ENCODE measurements around the gene COL9A3.

COL9A3 gene

DNA sequence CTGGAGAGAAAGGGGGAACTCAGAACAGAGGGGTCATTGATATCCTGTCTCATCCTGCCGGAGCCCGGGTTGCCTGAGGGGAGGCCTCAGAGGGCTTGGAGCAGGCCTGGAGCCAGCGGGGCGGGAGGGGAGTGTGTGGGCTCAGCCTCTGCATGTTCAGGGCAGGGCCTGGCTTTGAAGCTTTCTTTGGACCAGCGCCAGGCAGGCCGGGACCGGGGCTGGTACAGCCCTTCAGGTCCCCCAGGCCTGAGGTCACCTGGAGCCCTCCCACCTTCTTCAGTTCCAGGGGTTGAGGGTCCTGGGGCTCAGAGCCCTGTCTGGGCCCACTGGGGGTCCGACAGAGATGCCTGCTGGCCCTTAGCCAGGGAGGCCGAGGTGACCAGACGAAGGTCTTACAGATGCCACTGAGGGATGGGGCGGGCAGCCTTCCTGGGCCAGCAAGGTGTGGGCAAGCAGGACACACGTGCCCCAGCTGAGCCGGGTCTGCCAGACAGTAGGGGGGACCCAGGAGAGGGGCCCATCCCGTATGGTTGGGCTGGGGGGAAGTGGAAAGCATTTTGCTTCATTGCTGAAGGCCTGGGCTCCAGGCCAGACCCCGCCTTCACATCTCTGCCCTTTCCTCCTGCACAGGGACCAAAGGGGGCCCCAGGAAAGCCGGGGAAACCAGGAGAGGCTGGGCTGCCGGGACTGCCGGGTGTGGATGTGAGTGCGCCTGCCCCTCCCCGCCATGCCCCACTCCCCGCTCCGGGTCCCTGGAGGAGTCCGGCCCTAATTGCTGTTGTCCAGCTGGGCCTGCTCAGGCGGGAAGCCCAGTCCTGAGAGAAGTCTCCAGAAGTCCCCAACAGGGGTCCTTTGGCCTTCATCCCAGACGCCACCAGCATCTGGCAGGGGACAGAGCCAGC, 2.0 kb downstream of the COL9A3 start:
- no peaks in the 10 kb centered on the region for H3K9me3 ChIP-seq (replicated peaks in 1 of 2; ENCODE audit: control insufficient read depth in 2 of 2, insufficient read depth in 1 of 2, low read depth in 1 of 2, low read length in 2 of 2)
- H2BK15ac ChIP-seq (ENCODE audit: low read length) = peak overlapping the region; percentile 64
- H3K27me3 ChIP-seq (ENCODE audit: control insufficient read depth in 3 of 3, insufficient read depth in 3 of 3, low read depth in 1 of 3, low read length in 3 of 3) = peaks cover 0 to 52% (median 10%) of the 10 kb centered on the region in 3 experiments
- peaks cover 26 to 40% of the 10 kb centered on the region in 2 donors for H3K4me1 ChIP-seq (ENCODE audit: control insufficient read depth in 2 of 2, insufficient read depth in 1 of 2, low read depth in 1 of 2, low read length in 2 of 2)
- no CpG with 5 or more reads among the region's 25 CpGs for WGBS, 2 donors (ENCODE audit: extremely low coverage in 2 of 2, insufficient read length in 2 of 2, insufficient replicate concordance in 1 of 2)
- H3K14ac ChIP-seq (ENCODE audit: low read length) = no peak overlapping the region
- H3K36me3 ChIP-seq (replicated peaks in 1 of 2; ENCODE audit: control insufficient read depth in 2 of 2, insufficient read depth in 2 of 2, low read length in 2 of 2) = peaks cover 0 to 2% of the 10 kb centered on the region in 2 donors
- peak overlapping the region; percentile 90 for H2BK5ac ChIP-seq (ENCODE audit: low read length)
- no peak overlapping the region for H4K8ac ChIP-seq (ENCODE audit: low read depth, low read length)
- H3K4me2 ChIP-seq (ENCODE audit: insufficient read depth, low read length, poor library complexity, severe bottlenecking) = no peak overlapping the region
- H2AFZ ChIP-seq (ENCODE audit: low read length) = no peak overlapping the region
- peak overlapping the region; percentile 30 for H2BK12ac ChIP-seq (ENCODE audit: low read length)
- H2BK120ac ChIP-seq (ENCODE audit: low read depth, low read length) = peak overlapping the region; percentile 81
- H3K4ac ChIP-seq (ENCODE audit: low read length) = no peak overlapping the region
- H3K4me3 ChIP-seq (ENCODE audit: low read length in 2 of 2) = no peak overlapping the region
- H3K18ac ChIP-seq (ENCODE audit: low read length) = peak overlapping the region; percentile 90
- H2AK5ac ChIP-seq (ENCODE audit: low read depth, low read length) = peak overlapping the region; percentile 100
- H4K91ac ChIP-seq (ENCODE audit: low read depth, low read length, poor library complexity) = no peak overlapping the region
- DNase-seq (ENCODE audit: low spot score) = no peak
- H3K27ac ChIP-seq (replicated peaks; ENCODE audit: low read length) = no peak overlapping the region
- H3K23ac ChIP-seq (ENCODE audit: low read depth, low read length, poor library complexity) = no peak overlapping the region
- peak overlapping the region; percentile 44 for H3K9ac ChIP-seq (ENCODE audit: low read depth, low read length, poor library complexity)
- no peaks in the 10 kb centered on the region for H3K79me1 ChIP-seq (ENCODE audit: low read depth, low read length)

DNA sequence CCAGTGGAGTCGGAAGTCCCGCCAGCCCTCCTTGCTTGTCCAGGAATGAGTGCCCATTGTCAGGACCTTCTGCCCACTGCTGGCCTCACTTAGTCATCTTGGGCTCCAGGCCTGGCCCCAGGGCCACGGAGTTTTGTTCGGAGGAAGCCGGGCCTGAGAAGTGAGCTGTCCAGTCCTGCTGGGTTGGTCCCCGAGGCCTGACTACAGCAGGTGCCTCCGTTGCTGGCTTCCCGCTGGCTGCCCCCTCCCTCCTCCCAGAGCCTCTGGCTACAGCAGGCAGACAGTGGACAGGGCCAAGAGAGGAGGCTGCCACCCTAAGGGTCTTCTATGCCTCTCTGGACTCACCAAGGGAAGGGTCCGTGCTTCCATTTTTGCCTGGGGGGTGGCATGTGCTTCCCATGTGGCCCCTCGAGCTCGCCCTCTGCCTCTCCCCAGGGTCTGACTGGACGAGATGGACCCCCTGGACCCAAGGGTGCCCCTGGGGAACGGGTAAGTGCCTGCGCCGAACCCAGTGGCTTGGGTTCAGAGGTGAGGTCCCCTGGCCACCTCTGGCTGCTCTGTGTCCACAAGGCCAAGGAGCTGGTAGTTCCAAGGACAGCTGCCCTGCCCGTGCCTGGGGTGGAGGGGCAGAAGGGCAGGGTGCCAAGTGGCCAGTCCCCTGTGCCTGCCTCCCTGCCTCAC, 2.8 kb downstream of the COL9A3 start:
- no peak overlapping the region for H3K14ac ChIP-seq (ENCODE audit: low read length)
- H3K9me3 ChIP-seq (replicated peaks in 1 of 2; ENCODE audit: control insufficient read depth in 2 of 2, insufficient read depth in 1 of 2, low read depth in 1 of 2, low read length in 2 of 2) = no peaks in the 10 kb centered on the region
- no peak overlapping the region for H3K27ac ChIP-seq (replicated peaks; ENCODE audit: low read length)
- no peak overlapping the region for H3K4ac ChIP-seq (ENCODE audit: low read length)
- peak overlapping the region; percentile 78 for H3K18ac ChIP-seq (ENCODE audit: low read length)
- peak overlapping the region; percentile 43 for H4K91ac ChIP-seq (ENCODE audit: low read depth, low read length, poor library complexity)
- H2BK12ac ChIP-seq (ENCODE audit: low read length) = peak overlapping the region; percentile 75
- peaks cover 34 to 44% of the 10 kb centered on the region in 2 donors for H3K4me1 ChIP-seq (ENCODE audit: control insufficient read depth in 2 of 2, insufficient read depth in 1 of 2, low read depth in 1 of 2, low read length in 2 of 2)
- no CpG with 5 or more reads among the region's 16 CpGs for WGBS, 2 donors (ENCODE audit: extremely low coverage in 2 of 2, insufficient read length in 2 of 2, insufficient replicate concordance in 1 of 2)
- H3K4me2 ChIP-seq (ENCODE audit: insufficient read depth, low read length, poor library complexity, severe bottlenecking) = no peak overlapping the region
- no peak overlapping the region for H2BK120ac ChIP-seq (ENCODE audit: low read depth, low read length)
- H2BK5ac ChIP-seq (ENCODE audit: low read length) = peak overlapping the region; percentile 90
- DNase-seq (ENCODE audit: low spot score) = no peak
- H3K23ac ChIP-seq (ENCODE audit: low read depth, low read length, poor library complexity) = peak overlapping the region; percentile 85
- H2AK5ac ChIP-seq (ENCODE audit: low read depth, low read length) = peak overlapping the region; percentile 100
- H3K27me3 ChIP-seq (ENCODE audit: control insufficient read depth in 3 of 3, insufficient read depth in 3 of 3, low read depth in 1 of 3, low read length in 3 of 3) = peaks cover 0 to 52% (median 10%) of the 10 kb centered on the region in 3 experiments
- peak overlapping the region; percentile 64 for H2BK15ac ChIP-seq (ENCODE audit: low read length)
- H3K36me3 ChIP-seq (replicated peaks in 1 of 2; ENCODE audit: control insufficient read depth in 2 of 2, insufficient read depth in 2 of 2, low read length in 2 of 2) = no peaks in the 10 kb centered on the region
- no peak overlapping the region for H3K4me3 ChIP-seq (ENCODE audit: low read length in 2 of 2)
- H2AFZ ChIP-seq (ENCODE audit: low read length) = no peak overlapping the region
- peaks cover 2% of the 10 kb centered on the region for H3K79me1 ChIP-seq (ENCODE audit: low read depth, low read length)
- H4K8ac ChIP-seq (ENCODE audit: low read depth, low read length) = no peak overlapping the region
- H3K9ac ChIP-seq (ENCODE audit: low read depth, low read length, poor library complexity) = no peak overlapping the region

DNA sequence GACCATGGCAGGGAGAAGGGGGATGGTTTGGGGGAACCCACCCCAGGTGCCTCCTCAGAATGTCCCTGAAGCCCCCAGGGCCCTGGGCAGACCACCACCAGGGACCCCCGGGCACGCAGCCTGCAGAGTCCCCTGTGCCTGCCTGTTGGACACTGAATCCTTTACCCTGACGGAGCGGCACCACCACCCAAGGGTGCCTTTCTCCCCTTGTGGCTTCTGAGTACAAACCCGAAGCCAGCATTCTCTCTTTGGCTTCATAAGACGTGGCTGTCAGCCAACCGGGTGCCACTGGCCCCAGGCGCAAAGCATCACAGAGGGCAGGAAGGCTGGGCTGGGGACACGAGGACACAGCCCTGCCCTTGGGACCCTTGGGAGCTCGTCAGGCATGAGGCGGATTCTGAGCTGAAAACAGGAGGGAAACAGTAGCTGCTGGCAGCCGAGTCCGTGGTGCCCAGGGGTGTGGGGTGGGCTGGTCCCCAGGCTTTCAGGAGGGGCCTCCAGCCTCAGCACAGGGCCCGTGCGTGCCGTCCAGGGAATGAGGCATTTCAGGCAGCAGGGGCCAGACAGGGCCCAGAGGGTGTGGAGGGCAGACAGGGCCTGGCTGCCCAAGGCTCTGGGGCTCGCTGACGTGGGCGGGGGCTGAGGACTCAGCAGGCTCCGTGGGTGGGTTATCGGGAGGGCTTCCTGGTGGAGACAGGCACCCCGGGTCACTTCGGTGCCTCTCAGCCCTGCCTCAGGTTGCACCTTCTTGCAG, 3.5 kb downstream of the COL9A3 start:
- no peaks in the 10 kb centered on the region for H3K36me3 ChIP-seq (replicated peaks in 1 of 2; ENCODE audit: control insufficient read depth in 2 of 2, insufficient read depth in 2 of 2, low read length in 2 of 2)
- H2BK120ac ChIP-seq (ENCODE audit: low read depth, low read length) = no peak overlapping the region
- H3K9me3 ChIP-seq (replicated peaks in 1 of 2; ENCODE audit: control insufficient read depth in 2 of 2, insufficient read depth in 1 of 2, low read depth in 1 of 2, low read length in 2 of 2) = no peaks in the 10 kb centered on the region
- H2AK5ac ChIP-seq (ENCODE audit: low read depth, low read length) = peak overlapping the region; percentile 100
- H3K4me3 ChIP-seq (ENCODE audit: low read length in 2 of 2) = no peak overlapping the region
- peak overlapping the region; percentile 43 for H4K91ac ChIP-seq (ENCODE audit: low read depth, low read length, poor library complexity)
- H2BK15ac ChIP-seq (ENCODE audit: low read length) = no peak overlapping the region
- peak overlapping the region; percentile 60 for H2BK5ac ChIP-seq (ENCODE audit: low read length)
- H3K4me1 ChIP-seq (ENCODE audit: control insufficient read depth in 2 of 2, insufficient read depth in 1 of 2, low read depth in 1 of 2, low read length in 2 of 2) = peaks cover 34 to 43% of the 10 kb centered on the region in 2 donors
- no peak overlapping the region for H3K4me2 ChIP-seq (ENCODE audit: insufficient read depth, low read length, poor library complexity, severe bottlenecking)
- H2BK12ac ChIP-seq (ENCODE audit: low read length) = peak overlapping the region; percentile 90
- peak overlapping the region; percentile 85 for H3K23ac ChIP-seq (ENCODE audit: low read depth, low read length, poor library complexity)
- peaks cover 2% of the 10 kb centered on the region for H3K79me1 ChIP-seq (ENCODE audit: low read depth, low read length)
- no CpG with 5 or more reads among the region's 23 CpGs for WGBS, 2 donors (ENCODE audit: extremely low coverage in 2 of 2, insufficient read length in 2 of 2, insufficient replicate concordance in 1 of 2)
- H4K8ac ChIP-seq (ENCODE audit: low read depth, low read length) = peak overlapping the region; percentile 4
- peaks cover 0 to 52% (median 10%) of the 10 kb centered on the region in 3 experiments for H3K27me3 ChIP-seq (ENCODE audit: control insufficient read depth in 3 of 3, insufficient read depth in 3 of 3, low read depth in 1 of 3, low read length in 3 of 3)
- peak overlapping the region; percentile 44 for H3K9ac ChIP-seq (ENCODE audit: low read depth, low read length, poor library complexity)
- H3K4ac ChIP-seq (ENCODE audit: low read length) = peak overlapping the region; percentile 76
- H3K18ac ChIP-seq (ENCODE audit: low read length) = peak overlapping the region; percentile 65
- DNase-seq (ENCODE audit: low spot score) = no peak
- H3K14ac ChIP-seq (ENCODE audit: low read length) = peak overlapping the region; percentile 82
- no peak overlapping the region for H2AFZ ChIP-seq (ENCODE audit: low read length)
- H3K27ac ChIP-seq (replicated peaks; ENCODE audit: low read length) = no peak overlapping the region

Data from neuronal stem cell (in vitro differentiated cells).